KG1 (cell line): ENCODE measurements around the gene MAEA.
"Not testable (repeated sequence)": the region's sequence is repeated elsewhere in the genome, so short reads cannot be mapped to it uniquely, and the experiment has no call there.

Experiments used
- DNase-seq: peaks from one replicate; lab custom pipeline; 2025; lab: John Stamatoyannopoulos, UW

The MAEA gene

DNA sequence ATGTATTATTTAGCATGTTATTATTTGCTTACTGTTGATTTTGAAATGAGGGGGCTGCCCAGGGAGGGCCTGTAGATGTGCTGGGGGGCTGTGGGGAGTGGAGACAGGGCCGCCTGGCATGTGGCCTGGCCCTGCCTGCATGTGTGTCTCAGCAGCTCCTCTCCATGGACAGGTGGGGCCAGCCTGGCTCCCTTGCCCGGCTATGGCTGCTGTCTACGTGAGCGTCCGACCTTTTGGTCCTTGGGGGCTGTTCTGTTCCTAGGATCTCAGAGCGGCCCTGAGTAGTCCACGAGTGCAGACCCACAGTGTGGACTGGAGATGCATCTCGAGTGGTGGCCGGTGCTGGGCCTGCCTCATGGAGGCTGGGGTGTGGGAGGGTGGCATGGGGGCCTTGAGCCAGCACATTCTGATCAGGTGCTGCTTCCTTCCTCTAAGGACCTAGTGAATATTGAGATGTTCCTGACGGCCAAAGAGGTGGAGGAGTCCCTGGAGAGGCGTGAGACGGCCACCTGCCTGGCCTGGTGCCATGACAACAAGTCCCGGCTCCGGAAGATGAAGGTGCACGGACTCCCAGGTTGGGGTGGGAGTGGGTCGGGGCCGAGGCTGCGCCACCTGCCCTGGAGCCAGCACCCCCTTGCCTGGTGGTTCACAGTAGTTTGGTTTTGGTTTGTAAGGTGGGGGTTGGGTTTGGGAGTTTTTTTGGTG lies 32.4 kb downstream of the MAEA start:
- no peak for DNase-seq

DNA sequence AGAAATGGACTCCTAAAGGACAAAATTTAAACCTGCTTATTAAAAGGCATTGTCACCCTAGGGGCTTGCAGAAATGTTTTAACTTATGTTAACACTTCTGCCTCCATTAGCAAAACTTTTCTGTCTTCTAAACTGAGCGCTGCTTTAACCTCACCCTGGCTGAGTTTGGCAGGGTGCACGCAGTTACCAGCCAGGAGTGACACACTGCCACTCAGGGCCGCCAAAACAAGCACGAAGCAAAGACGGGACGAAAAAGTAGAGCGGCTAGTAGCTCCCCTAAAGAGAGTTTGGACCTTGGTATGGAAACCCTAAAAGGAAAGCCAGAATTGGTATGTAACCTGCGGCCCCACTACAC lies 33.6 kb downstream of the MAEA start:
- no peak for DNase-seq

DNA sequence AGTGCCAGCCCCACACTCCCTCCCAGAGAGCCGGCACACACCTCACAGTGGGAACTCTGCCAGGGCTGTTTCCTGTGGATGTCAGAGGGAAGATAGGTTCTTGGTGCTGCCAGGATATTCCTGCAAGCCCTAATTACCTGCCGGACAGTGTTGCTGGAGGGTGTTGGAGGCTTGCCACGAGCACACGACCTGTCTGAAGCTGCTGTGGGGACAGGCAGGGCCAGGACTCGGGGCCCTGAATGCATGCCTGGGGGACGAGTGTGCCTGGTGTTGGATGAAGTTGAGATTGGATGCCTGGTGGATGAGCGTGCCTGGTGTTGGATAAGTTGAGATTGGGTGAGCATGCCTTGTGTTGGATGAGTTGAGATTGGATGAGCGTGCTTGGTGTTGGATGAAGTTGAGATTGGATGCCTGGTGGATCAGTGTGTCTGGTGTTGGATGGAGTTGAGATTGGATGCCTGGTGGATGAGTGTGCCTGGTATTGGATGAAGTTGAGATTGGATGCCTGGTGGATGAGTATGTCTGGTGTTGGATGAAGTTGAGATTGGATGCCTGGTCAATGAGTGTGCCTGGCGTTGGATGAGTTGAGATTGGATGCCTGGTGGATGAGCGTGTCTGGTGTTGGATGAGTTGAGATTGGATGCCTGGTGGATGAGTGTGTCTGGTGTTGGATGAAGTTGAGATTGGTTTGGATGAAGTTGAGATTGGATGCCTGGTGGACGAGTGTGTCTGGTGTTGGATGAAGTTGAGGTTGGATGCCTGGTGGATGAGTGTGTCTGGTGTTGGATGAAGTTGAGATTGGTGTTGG lies 34.1 kb downstream of the MAEA start:
- no peak for DNase-seq

DNA sequence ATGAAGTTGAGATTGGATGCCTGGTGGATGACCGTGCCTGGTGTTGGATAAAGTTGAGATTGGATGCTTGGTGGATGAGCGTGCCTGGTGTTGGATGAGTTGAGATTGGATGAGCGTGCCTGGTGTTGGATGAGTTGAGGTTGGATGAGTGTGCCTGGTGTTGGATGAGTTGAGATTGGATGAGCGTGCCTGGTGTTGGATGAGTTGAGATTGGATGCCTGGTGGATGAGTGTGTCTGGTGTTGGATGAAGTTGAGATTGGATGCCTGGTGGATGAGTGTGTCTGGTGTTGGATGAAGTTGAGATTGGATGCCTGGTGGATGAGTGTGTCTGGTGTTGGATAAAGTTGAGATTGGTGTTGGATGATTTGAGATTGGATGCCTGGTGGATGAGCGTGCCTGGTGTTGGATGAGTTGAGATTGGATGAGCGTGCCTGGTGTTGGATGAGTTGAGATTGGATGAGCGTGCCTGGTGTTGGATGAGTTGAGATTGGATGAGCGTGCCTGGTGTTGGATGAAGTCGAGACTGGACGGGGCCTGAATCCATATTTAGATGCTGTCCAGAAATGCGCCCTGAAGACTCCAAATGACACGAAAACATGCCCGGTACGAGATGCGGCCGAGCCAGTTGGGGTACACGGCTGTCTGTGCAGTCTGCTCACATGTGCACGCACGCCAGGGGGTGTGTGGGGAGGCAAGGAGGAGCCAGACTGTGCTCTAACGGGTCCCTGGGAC lies 34.9 kb downstream of the MAEA start:
- DNase-seq: not testable (repeated sequence)

DNA sequence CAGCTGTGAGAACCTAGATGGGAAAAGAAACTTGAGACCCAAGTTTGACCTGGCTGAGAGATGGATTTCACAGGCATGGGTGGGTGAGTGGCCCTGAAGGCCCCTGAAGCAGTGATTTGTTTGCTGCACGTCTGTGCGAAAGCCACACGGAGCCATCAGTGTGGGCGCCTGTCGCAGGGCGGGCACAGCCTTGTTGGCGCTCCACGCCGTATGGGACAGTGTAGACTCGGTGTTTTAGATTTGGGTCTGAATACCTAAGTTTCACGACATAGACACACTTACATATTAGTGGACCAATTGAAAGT lies 35.4 kb downstream of the MAEA start:
- DNase-seq: no peak

DNA sequence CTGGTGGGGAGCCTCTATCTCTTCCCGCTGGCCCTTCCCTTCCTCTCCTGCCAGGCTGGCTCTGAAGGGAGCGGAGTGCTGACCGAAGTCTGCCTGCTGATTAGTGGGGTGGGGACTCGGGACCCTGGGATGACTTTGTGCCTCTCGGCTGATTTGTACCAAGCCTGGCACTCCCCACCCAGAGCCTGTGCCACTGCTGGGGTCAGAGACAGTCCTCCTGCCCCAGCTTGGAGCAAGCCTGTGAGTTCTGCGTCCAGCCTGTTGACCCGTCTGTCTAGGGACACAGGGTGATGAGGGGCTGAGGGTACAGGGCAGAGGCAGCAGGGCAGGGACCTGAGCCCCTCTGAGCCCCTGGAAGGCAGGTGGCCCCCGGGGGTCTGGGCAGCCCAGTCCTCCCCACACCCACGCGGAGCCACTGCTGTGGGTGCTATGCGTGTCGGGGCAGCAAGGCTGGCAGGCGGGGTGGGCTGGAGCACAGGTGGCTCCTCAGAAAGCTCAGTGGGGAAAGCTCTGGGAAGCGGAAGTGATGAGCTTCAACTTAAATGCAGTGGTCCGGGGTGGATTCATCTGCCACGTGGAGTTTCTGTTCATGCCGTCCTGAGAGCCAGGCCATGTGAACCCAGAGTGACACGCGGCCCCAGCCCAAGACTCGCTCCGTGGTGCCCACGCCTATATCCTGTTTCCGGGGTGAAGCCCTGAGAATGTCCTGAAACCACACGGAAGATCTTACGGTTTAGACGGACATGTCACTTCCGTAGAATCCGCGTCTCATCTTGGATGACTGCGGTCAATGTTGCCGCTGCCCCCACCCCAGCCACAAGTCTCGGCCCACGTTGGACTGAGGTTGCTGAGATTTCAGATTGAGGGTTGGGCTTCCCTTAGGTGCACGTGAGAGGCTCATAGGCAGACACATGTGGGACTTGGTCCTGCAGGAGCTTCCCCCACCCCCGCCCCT lies 36.3 kb downstream of the MAEA start:
- no peak for DNase-seq

DNA sequence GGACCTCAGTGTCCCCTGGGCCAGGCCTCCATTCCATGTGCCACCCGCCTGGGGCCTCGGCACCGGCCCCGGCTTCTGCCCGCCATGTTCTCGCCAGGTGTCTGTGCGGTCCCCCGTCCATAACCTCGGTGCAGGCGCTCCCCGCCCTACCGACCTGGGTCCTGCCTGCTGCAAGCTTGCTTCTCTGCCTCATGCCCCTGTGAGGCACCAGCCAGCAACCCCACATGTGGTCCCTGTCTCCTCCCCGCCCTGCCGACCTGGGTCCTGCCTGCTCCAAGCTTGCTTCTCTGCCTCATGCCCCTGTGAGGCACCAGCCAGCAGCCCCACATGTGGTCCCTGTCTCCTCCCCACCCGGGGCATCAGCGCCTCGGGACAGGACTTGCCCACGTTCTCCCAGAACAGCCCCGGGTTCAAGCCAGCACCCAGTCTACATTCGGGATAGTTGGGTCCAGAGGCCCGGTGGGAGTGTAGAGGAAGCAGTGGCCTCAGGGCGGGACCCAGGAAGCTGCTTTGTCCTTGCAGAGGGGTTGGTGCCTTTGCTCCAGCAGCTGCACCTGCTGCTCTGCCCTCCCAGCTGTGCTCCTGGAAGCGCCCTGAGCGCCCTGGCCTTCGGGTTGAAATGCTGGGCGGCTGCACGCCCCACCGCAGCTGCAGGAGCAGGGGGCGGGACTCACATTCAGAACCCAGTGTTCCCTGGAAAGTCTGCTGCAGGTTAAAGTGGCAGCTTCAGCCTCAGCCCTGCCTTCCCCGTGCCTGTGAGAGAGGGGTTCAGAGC lies 37.2 kb downstream of the MAEA start:
- no peak for DNase-seq

DNA sequence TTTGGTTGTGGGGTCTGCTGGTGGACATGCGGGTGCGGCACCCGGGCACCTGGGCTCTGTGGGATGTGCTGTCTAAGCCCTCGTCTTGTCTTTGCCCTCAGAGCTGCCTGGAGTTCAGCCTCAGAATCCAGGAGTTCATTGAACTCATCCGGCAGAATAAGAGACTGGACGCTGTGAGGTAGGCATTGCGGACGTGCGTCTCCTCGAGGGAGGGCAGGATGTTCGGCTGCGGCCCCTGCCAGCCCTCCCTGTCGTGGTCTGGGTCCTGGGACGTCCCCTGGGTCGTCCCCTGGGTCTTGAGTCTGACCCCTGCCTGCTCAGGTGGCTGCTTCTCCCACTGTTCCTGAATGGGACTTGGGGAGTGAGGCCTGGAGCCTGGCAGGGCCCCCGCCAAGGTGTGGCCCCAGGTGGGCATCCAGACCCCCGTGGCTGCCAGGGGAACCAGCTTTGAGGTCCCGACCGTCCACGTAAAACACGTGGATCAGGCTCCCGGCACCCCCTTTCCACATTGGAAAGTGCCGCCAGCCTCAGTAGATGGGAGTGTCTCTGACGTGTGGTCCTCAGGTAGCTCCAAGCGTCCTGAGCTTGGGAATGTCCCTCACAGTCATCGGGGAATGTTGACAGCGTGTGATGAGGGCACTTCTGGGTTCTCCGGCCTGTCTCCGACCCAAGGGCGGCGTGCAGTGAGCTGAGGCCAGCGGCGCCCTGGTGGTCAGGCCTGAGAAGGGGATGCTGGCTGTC lies 38.0 kb downstream of the MAEA start:
- DNase-seq: no peak

DNA sequence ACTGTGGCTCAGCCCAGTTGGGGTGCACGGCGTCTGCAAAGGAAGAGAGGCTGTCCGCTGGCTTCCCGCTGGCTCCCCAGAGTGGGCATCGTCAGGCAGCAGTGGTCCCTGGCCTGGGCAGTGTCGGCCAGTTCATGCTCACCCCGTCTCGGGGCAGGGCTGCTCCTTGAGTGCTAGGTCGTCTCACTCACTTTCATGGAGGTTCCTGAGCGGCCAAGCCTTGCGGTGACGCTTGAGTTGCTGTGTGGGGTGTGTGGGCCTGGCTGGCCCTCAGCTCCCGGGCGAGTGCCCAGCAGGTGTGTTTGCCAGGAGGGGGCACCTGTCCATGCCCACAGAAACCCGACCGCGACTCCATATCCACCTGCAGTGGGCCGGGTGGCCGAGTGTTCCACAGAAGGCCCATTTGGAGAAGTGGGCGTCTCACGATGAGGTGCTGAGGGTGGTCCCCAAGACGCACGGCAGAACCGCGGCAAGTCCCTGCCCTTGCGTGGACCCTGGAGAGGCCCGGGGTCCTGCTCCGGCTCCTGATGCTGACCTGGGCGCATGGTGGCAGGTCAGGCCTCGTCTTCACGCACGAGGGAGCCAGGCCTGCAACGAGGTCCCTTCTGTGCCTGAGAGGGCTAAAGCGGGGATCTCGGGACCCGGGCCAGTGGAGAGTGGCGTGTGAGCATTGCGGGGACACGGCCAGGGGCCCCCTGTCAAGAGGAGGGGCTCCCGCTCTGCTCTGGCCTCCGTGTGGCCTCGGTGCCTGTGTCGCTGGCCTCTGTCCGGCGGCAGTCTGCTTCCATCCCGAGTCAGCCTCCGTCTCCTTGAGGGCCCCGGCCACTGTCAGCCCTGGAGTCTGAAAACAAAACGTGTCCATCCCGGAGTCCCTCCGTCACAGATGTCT lies 38.8 kb downstream of the MAEA start:
- no peak for DNase-seq

DNA sequence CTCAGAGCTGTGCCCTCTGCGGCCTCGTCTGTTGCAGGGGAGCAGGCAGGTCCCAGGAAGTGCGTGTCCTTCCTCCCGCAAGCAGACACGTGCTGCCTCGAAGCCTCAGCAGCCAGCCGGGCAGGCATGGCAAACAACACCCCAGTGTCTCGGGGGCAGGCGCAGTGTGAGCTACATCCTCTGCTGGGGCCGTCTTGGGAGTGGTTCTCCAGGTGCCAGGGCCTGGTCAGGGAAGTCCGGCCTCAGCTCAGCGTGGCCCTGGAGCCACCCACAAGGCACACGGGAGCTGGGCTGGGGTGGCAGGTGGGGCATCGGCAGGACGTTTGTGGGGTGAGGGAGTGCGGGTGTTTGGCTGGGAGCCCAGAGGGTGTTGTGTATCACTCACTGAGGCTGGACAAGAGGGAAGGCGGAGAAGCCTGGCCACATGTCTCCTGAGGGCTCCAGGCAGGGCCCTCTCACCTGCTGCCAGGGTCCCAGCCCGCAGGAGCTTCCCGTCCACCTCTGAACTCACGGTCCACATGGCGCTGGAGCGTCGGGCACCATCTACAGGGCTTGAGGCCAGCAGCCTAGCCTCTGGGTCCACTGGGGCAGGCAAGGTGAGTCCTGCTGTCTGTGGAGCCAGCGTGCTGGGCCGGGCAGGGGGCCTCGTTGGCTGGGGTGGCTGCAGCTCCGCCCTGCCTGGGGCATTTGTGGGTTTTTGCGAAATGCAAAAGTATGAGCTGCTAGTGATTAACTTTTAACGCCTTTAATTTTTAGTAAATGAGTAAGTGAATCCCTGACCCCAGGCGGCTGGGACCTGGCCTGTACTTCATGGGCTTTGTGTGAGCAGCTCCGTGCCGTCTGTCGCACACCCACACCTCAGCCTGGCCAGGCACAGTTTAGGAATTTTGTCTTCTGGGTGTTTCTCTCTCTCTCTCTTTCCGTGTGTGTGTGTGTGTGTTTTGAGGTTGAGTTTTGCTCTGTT lies 40.0 kb downstream of the MAEA start:
- DNase-seq: no peak

DNA sequence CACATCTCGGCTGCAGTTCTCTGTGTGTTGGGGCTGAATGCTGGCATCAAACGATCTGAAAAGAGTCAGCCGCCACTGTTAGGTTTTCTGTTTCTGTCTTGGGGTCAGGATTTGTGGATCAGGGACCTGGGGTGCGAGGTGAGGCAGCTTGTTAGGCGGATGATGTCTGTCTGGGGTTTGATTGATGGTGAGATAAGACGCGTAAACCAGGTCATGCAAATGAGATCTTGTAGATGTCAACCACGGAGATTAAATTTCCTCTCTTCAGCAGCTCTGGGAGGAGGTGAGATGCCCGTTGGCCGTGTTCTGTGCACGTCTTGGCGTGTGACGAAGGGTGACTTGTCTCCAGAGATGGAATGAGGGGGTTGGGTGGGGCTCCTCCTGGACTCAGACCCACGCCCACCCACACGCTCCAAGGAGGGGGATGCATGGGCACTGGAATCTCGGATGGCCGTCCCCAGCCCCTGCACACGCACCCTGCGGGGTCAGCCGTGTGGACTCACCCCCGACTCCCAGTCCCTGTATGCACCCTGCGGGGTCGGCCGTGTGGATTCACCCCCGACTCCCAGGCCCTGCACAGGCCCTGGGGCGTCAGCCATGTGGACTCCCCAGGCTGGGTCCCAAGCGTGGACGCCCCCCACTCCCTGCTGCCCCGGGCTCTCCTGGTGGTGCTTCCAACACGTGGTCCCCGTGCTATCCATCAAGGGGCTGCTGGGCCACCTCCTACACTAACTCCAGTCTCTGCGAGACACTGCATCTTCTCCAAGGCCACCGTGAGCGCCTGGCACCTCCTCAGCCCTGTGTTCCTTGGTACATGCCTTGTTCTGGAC lies 41.3 kb downstream of the MAEA start:
- DNase-seq: no peak

DNA sequence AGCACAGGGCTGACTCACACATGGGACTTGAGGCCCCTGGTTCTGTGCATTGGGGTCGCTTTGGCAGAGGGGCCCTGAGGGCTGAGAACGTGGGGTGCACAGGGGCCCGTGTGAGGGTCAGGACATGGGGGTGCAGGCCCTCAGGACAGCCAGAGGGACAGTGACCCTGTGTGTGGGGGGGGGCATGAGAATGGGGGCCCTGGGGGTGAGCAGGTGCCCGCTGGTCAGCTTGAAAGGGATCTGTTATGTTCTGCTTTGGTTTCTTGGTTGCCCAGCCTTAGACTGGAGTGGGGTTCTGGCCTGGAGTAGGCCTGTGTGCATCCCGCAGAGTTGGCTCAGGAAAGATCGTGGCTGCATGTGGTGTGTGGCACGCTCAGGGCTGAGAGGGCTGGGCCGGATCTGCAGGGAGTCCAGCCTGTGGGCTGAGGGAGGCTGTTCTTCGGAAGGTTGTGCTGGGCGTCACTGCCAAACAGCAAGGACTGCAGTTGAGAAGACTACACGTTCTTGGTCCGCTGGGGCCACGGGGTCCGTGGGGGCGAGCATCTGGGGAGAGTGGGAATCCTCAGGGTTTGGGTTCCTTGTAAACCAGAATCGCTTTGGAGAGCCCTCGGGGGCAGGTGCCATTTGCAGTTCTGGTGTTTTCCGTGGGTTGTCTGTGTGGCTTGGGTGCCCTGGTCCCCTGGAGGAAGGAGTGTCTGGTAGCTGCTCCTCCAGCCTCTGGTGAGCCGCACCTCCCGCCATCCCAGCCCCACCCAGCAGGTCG lies 42.1 kb downstream of the MAEA start:
- no peak for DNase-seq

DNA sequence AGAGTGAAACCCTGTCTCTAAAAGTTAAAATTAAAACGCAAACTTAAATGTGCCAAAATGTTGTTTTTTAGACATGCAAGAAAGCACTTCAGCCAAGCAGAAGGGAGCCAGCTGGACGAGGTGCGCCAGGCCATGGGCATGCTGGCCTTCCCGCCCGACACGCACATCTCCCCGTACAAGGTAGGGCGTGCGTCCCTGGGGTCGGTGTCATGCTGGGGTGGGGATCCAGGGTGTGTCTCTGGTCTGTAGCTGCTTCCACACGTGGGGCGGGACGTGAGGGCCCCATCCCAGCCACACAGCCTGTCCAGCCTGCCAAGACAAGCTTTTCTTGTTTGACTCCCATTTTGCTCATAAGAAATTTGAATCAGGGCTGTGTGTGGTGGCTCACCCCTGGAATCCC lies 43.0 kb downstream of the MAEA start:
- no peak for DNase-seq

DNA sequence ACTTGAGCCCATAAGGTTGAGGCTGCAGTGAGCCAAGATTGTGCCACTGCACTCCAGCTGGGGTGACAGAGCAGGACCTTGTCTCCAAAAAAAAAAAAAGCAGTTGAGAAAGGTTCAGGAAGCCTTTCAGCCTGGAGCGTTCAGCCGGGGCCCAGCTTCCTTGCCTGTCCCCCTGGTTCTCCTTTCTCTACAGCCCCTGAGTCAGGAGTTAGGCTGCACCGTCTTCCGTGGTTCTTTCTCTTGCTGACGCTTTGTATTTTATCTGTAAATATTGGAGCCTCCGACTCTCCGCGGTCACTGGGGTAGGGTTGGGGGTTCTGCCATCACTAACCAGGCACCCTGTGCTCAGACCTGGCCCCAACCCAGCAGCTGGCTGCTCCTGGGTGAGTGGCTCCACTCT lies 43.6 kb downstream of the MAEA start:
- no peak for DNase-seq

DNA sequence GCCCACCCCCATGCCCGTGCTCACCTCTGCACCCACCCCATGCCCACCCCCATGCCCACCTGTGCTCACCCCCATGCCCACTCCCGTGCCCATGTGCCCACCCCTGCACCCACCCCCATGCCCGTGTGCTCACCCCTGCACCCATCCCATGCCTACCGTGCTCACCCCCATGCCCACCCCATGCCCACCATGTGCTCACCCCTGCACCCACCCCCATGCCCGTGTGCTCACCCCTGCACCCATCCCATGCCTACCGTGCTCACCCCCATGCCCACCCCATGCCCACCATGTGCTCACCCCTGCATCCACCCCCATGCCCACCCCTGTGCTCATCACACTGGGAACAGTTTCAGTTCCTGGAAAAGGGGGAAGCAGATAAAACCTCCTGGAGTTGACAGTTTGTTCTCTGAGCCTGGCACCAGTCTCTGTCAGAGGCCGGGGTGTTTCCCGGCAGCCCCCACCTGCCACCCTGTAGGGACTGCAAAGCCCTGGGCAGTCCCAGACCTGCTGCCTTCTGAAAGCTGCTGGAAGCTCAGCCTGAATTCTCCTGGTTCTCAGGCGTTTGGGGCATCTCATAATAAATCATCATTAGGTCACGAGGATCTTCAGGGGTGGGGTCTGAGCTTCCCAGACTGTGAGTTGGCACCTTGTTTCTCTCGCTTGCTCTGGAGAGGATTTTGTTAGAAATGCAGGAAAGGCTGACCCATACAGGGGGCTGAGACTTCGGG lies 44.3 kb downstream of the MAEA start:
- DNase-seq: not testable (repeated sequence)

DNA sequence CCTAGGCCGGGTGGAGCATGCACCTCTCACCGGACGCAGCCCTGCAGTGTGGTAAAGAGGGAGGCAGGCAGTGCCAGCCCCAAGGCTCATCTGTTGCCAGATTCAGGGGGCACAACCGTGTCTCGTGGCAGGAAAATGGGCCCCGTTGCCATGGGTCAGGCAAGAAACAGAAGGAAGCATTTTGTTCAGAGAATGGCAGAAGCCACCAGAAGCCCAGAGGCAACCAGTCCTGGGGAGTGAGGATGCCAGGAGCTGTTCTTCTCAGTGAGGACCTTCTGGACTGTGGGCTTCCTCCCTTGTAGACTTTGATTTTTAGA lies 44.8 kb downstream of the MAEA start:
- DNase-seq: no peak
